OCI-LY1 (cell line): ENCODE measurements around the gene OR6K6.

Experiments
- EZH2 ChIP-seq: fragments of 200-600 bp; sonication (generic), shearing (Covaris generic); IDR thresholded peaks from 2 replicates; pipeline ENCODE4 v1.8.0; 2017; ENCODE audit warnings: borderline replicate concordance, mixed run types, mild to moderate bottlenecking, antibody characterized with exemption, low read length, moderate library complexity, mixed read lengths
- TF ChIP-seq, protein P1 (sequence below): fragments of 200-600 bp; sonication (generic), shearing (Covaris generic); IDR thresholded peaks from 2 replicates; pipeline ENCODE4 v1.5.1; 2017; ENCODE audit warnings: mild to moderate bottlenecking, antibody characterized with exemption, low read length, moderate library complexity, mixed read lengths

DNA sequence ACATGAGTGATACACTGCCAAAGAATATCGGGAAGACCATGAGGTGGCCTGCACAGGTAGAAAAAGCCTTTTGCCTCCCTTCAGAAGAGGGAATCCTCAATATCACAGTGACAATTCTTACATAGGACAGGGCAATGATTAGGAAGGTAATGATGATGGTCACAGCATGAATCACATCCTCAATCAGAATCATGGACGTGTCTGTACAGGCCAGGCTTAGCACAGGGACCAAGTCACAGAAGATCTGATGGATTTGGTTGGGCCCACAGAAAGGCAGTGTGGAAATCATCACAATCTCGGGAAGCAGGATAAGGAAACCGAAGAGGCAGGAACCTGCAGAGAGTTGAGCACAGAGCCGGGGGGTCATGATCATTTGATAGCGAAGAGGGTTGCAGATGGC is 37.2 kb upstream of the OR6K6 start:
- TF ChIP-seq, protein P1, sequence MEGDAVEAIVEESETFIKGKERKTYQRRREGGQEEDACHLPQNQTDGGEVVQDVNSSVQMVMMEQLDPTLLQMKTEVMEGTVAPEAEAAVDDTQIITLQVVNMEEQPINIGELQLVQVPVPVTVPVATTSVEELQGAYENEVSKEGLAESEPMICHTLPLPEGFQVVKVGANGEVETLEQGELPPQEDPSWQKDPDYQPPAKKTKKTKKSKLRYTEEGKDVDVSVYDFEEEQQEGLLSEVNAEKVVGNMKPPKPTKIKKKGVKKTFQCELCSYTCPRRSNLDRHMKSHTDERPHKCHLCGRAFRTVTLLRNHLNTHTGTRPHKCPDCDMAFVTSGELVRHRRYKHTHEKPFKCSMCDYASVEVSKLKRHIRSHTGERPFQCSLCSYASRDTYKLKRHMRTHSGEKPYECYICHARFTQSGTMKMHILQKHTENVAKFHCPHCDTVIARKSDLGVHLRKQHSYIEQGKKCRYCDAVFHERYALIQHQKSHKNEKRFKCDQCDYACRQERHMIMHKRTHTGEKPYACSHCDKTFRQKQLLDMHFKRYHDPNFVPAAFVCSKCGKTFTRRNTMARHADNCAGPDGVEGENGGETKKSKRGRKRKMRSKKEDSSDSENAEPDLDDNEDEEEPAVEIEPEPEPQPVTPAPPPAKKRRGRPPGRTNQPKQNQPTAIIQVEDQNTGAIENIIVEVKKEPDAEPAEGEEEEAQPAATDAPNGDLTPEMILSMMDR, result no peak
- no peak for TF ChIP-seq EZH2
